HEK293 (cell line): ENCODE results near the gene MBNL2.

Source experiments
- CTCF ChIA-PET: fragments of 350-600 bp; formaldehyde crosslinking; extraction: SDS; loops from one replicate; lab custom pipeline; 2021; ENCODE audit warnings: antibody characterized with exemption; lab: Yijun Ruan, JAX
- POLR2A ChIA-PET: fragments of 300-600 bp; formaldehyde crosslinking; extraction: SDS; loops from one replicate; lab custom pipeline; 2020; ENCODE audit warnings: antibody characterized with exemption, inconsistent platforms; lab: Yijun Ruan, JAX
- H3K27ac ChIP-seq: fragments of 200-500 bp; sonication (Bioruptor generic); 2 replicates; pipeline ENCODE4 v1.5.1; 2014; ENCODE audit warnings: low read depth, low read length, control low read depth, inconsistent platforms; ENCODE audit errors: extremely low read depth
- H3K36me3 ChIP-seq, 2 experiments: fragments of 200-500 bp in 1 of 2; sonication (Bioruptor generic) in 1 of 2; 1 replicate in 1 of 2; 2 replicates in 1 of 2; pipeline ENCODE4 v1.5.1; 2014 to 2017; ENCODE audit warnings: inconsistent platforms in 2 of 2, low read length in 2 of 2; ENCODE audit not compliant: control insufficient read depth in 2 of 2, insufficient read depth in 1 of 2
- H3K4me1 ChIP-seq: fragments of 200-500 bp; sonication (Bioruptor generic); 2 replicates; pipeline ENCODE4 v1.5.1; 2014; ENCODE audit warnings: mild to moderate bottlenecking, low read length, inconsistent platforms; ENCODE audit not compliant: control insufficient read depth, insufficient read depth
- H3K4me3 ChIP-seq: 2 replicates; pipeline ENCODE4 v1.5.1; 2011; ENCODE audit warnings: low read depth, mild to moderate bottlenecking, control low read depth, low read length, moderate library complexity
- H3K9me3 ChIP-seq: fragments of 200-500 bp; sonication (Bioruptor generic); 2 replicates; pipeline ENCODE4 v1.5.1; 2014; ENCODE audit warnings: low read depth, low read length, inconsistent platforms; ENCODE audit not compliant: control insufficient read depth, insufficient read depth
- KLF10 ChIP-seq: fragments of 450-650 bp; IDR thresholded peaks from 2 replicates; pipeline ENCODE4 v1.5.1; 2018; ENCODE audit warnings: missing biosample characterization, mild to moderate bottlenecking, missing genetic modification characterization
- KLF8 ChIP-seq: fragments of 450-650 bp; formaldehyde crosslinking; IDR thresholded peaks from 2 replicates; pipeline ENCODE4 v1.5.1; 2016; ENCODE audit warnings: missing biosample characterization, missing genetic modification characterization
- OVOL3 ChIP-seq: fragments of 450-650 bp; formaldehyde crosslinking; IDR thresholded peaks from 2 replicates; pipeline ENCODE4 v1.5.1; 2016; ENCODE audit warnings: missing biosample characterization, missing genetic modification characterization
- SCRT2 ChIP-seq: fragments of 450-650 bp; formaldehyde crosslinking; IDR thresholded peaks from 2 replicates; pipeline ENCODE4 v1.5.1; 2016; ENCODE audit warnings: missing biosample characterization, missing genetic modification characterization
- WT1 ChIP-seq: fragments of 450-650 bp; formaldehyde crosslinking; IDR thresholded peaks from 2 replicates; pipeline ENCODE4 v1.5.1; 2016; ENCODE audit warnings: missing biosample characterization, missing genetic modification characterization
- YY1 ChIP-seq: fragments of 450-650 bp; formaldehyde crosslinking; IDR thresholded peaks from 2 replicates; pipeline ENCODE4 v1.5.1; 2018; ENCODE audit warnings: missing biosample characterization, missing genetic modification characterization
- ZFHX2 ChIP-seq: fragments of 450-650 bp; formaldehyde crosslinking; conservative IDR thresholded peaks from 2 replicates; pipeline ENCODE4 v1.5.1; 2016; ENCODE audit warnings: missing biosample characterization, missing genetic modification characterization
- ZNF121 ChIP-seq: fragments of 450-650 bp; formaldehyde crosslinking; IDR thresholded peaks from 2 replicates; pipeline ENCODE4 v1.5.1; 2016; ENCODE audit warnings: missing biosample characterization, missing genetic modification characterization
- ZNF155 ChIP-seq: fragments of 450-650 bp; formaldehyde crosslinking; IDR thresholded peaks from 2 replicates; pipeline ENCODE4 v1.5.1; 2016; ENCODE audit warnings: missing biosample characterization, missing genetic modification characterization
- ZNF169 ChIP-seq: fragments of 450-650 bp; formaldehyde crosslinking; IDR thresholded peaks from 2 replicates; pipeline ENCODE4 v1.5.1; 2016; ENCODE audit warnings: missing biosample characterization, missing genetic modification characterization
- ZNF311 ChIP-seq: fragments of 450-650 bp; formaldehyde crosslinking; IDR thresholded peaks from 2 replicates; pipeline ENCODE4 v1.5.1; 2017; ENCODE audit warnings: missing biosample characterization, missing genetic modification characterization, borderline replicate concordance
- ZNF426 ChIP-seq: fragments of 450-650 bp; formaldehyde crosslinking; IDR thresholded peaks from 2 replicates; pipeline ENCODE4 v1.5.1; 2017; ENCODE audit warnings: missing biosample characterization, missing genetic modification characterization, mild to moderate bottlenecking, inconsistent platforms, moderate library complexity
- ZNF521 ChIP-seq: fragments of 450-650 bp; formaldehyde crosslinking; IDR thresholded peaks from 2 replicates; pipeline ENCODE4 v1.5.1; 2017; ENCODE audit warnings: missing biosample characterization, mild to moderate bottlenecking, missing genetic modification characterization
- ZNF629 ChIP-seq: fragments of 450-650 bp; formaldehyde crosslinking; IDR thresholded peaks from 2 replicates; pipeline ENCODE4 v1.5.1; 2017; ENCODE audit warnings: missing biosample characterization, missing genetic modification characterization
- ZNF677 ChIP-seq: fragments of 450-650 bp; IDR thresholded peaks from 2 replicates; pipeline ENCODE4 v1.5.0; 2018; ENCODE audit warnings: missing biosample characterization, mild to moderate bottlenecking, missing genetic modification characterization, moderate library complexity
- ZNF785 ChIP-seq: fragments of 450-650 bp; formaldehyde crosslinking; IDR thresholded peaks from 2 replicates; pipeline ENCODE4 v1.5.1; 2016; ENCODE audit warnings: missing biosample characterization, missing genetic modification characterization
- ZSCAN23 ChIP-seq: fragments of 450-650 bp; formaldehyde crosslinking; IDR thresholded peaks from 2 replicates; pipeline ENCODE4 v1.5.1; 2016; ENCODE audit warnings: missing biosample characterization, missing genetic modification characterization
- TF ChIP-seq, protein P1 (sequence below): fragments of 450-650 bp; formaldehyde crosslinking; IDR thresholded peaks from 2 replicates; pipeline ENCODE4 v1.5.1; 2016; ENCODE audit warnings: missing biosample characterization, missing genetic modification characterization
- TF ChIP-seq, protein P2 (sequence below): fragments of 450-650 bp; IDR thresholded peaks from 2 replicates; pipeline ENCODE4 v1.5.1; 2018; ENCODE audit warnings: missing biosample characterization, mild to moderate bottlenecking, missing genetic modification characterization
- TF ChIP-seq, protein P3 (sequence below): IDR thresholded peaks from 2 replicates; pipeline ENCODE4 v1.6.1; 2011; ENCODE audit warnings: mild to moderate bottlenecking, low read depth, low read length, borderline replicate concordance

Gene MBNL2

DNA sequence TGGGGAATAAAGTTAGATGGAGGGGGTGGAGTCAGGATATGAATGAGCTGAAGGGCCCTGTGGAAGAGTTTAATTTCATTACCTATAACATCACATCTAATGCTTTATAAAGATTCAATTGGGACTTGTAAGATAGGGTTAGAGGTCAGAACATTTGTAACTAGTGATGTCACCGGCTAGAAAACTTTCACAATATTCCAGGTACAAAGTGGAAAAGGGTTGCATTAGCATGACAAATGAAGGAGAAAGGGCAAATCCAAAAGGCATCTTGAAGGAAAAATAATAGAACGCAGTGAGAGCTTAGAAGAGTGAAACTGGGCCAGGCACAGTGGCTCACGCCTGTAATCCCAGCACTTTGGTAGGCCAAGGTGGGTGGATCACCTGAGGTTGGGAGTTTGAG, 7.6 kb downstream of the MBNL2 start:
- H3K27ac ChIP-seq = no peak overlapping the region
- H3K4me3 ChIP-seq = no peak overlapping the region
- H3K4me1 ChIP-seq = peaks cover 9% of the 10 kb centered on the region
- H3K36me3 ChIP-seq = no peaks in the 10 kb centered on the region
- POLR2A ChIA-PET = interaction anchor here (0.6 kb wide), 1 partner anchor 99 kb away, joined by 3 read pairs; no protein-coding TSS in a partner anchor
- no peaks in the 10 kb centered on the region for H3K9me3 ChIP-seq
- CTCF ChIA-PET = interaction anchor here (0.7 to 1.1 kb wide), 2 partner anchors 119 to 908 kb away, joined by 3 to 4 read pairs; no protein-coding TSS in a partner anchor
- TF ChIP-seq ZNF426 (tag by site-specific recombination) (no peak), ZNF169 (tag by site-specific recombination) (no peak)

DNA sequence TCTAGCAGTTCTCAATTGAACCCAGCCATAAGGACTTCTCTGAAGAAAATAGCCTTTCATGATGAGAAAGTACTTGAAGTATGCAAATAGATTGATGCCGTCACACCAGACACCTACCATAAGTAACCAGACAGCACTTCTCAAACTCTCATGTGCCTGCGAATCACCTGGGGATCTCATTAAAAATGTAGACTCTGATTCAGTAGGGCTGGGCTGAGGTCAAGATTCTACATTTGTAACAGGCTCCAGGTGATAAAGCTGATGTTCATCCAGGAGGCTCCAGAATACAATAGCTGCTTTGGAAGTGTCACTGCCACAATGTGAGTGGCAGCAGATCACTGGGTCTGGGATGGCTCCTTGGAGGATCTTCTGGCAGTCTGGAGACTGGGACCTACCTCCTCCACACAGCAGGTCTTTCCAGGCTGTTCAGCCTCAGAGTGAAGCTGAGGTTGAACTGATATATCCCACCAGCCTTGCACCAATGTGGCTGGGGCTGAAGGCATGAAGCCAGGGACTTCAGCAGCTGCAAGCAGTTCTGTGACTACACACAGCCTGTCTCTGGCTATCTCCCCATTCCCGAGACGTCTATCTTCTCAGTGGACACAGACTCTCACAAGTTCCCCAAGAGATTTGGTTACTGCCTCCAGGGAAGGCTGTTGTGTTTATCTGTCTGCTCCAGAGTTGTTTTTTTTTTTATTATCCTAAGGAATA, 9.1 kb downstream of the MBNL2 start:
- ChIA-PET CTCF (interaction anchor here (1.1 to 1.5 kb wide), 2 partner anchors 121 to 213 kb away, joined by 3 to 5 read pairs; no protein-coding TSS in a partner anchor), POLR2A (no interaction called here)
- Histone ChIP-seq H3K4me3 (no peak overlapping the region), H3K27ac (no peak overlapping the region), H3K9me3 (no peaks in the 10 kb centered on the region), H3K4me1 (peaks cover 7% of the 10 kb centered on the region), H3K36me3 (no peaks in the 10 kb centered on the region)
- TF ChIP-seq ZNF521 (tag by site-specific recombination) (no peak), YY1 (tag by site-specific recombination) (no peak), KLF10 (tag by site-specific recombination) (no peak), ZNF155 (tag by site-specific recombination) (no peak)

DNA sequence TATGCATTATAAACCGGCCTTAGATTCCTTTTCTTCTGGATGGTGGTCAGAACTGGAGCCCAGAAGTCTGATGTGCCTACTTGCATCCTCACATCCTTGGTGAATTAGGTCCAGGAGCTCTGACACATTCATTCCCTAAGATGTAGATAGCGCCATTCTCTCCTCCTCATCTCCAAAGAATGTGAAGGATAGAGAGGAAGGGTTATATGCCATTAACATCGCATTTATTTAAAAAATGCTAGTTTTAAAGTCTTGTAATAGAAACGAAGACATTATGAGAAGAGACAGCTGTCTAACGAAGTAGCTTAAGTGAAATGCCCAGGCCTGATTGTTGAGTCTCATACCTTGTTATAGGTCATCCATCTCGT, 9.7 kb downstream of the MBNL2 start:
- POLR2A ChIA-PET = no interaction called here
- H3K36me3 ChIP-seq = no peaks in the 10 kb centered on the region
- H3K4me1 ChIP-seq = peaks cover 5% of the 10 kb centered on the region; the same call in 1 of the 2 replicates

DNA sequence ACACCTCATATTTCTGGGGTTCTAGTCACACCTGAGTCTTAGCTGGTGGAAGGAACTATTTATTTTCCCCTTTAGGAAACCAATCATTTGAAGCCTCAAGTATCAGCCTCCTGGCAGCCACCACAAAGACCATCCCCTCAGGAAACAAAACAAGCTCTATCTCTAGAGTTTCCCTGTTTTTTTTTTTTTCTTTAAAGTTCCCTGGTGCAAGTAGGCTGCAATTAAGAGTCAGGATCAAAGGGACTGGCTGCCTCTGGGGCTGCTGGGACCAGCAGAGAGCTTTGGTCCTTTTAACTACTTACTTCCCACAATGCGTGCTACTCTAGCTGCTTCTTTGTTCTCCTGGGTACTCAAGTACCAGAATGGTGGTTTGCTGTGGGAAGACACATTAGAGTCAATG, 11.4 kb downstream of the MBNL2 start:
- H3K36me3 ChIP-seq = no peaks in the 10 kb centered on the region
- POLR2A ChIA-PET = no interaction called here
- H3K4me3 ChIP-seq = no peak overlapping the region
- no peak overlapping the region for H3K27ac ChIP-seq
- TF ChIP-seq ZSCAN23 (tag by site-specific recombination) (no peak), SCRT2 (tag by site-specific recombination) (no peak), ZFHX2 (tag by site-specific recombination) (no peak), ZNF629 (tag by site-specific recombination) (no peak), ZNF121 (tag by site-specific recombination) (no peak), ZNF155 (tag by site-specific recombination) (no peak), ZNF785 (no peak), ZNF311 (tag by site-specific recombination) (no peak), ZNF677 (tag by site-specific recombination) (no peak), OVOL3 (tag by site-specific recombination) (no peak), KLF8 (tag by site-specific recombination) (no peak), YY1 (tag by site-specific recombination) (no peak), WT1 (tag by site-specific recombination) (no peak)
- TF ChIP-seq, protein P1, sequence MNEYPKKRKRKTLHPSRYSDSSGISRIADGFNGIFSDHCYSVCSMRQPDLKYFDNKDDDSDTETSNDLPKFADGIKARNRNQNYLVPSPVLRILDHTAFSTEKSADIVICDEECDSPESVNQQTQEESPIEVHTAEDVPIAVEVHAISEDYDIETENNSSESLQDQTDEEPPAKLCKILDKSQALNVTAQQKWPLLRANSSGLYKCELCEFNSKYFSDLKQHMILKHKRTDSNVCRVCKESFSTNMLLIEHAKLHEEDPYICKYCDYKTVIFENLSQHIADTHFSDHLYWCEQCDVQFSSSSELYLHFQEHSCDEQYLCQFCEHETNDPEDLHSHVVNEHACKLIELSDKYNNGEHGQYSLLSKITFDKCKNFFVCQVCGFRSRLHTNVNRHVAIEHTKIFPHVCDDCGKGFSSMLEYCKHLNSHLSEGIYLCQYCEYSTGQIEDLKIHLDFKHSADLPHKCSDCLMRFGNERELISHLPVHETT (tag by site-specific recombination) = no peak
- TF ChIP-seq, protein P2, sequence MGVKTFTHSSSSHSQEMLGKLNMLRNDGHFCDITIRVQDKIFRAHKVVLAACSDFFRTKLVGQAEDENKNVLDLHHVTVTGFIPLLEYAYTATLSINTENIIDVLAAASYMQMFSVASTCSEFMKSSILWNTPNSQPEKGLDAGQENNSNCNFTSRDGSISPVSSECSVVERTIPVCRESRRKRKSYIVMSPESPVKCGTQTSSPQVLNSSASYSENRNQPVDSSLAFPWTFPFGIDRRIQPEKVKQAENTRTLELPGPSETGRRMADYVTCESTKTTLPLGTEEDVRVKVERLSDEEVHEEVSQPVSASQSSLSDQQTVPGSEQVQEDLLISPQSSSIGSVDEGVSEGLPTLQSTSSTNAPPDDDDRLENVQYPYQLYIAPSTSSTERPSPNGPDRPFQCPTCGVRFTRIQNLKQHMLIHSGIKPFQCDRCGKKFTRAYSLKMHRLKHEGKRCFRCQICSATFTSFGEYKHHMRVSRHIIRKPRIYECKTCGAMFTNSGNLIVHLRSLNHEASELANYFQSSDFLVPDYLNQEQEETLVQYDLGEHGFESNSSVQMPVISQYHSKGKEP = no peak
- TF ChIP-seq, protein P3, sequence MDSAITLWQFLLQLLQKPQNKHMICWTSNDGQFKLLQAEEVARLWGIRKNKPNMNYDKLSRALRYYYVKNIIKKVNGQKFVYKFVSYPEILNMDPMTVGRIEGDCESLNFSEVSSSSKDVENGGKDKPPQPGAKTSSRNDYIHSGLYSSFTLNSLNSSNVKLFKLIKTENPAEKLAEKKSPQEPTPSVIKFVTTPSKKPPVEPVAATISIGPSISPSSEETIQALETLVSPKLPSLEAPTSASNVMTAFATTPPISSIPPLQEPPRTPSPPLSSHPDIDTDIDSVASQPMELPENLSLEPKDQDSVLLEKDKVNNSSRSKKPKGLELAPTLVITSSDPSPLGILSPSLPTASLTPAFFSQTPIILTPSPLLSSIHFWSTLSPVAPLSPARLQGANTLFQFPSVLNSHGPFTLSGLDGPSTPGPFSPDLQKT = no peak
- H3K4me1 ChIP-seq = no peaks in the 10 kb centered on the region
- CTCF ChIA-PET = no interaction called here
- no peaks in the 10 kb centered on the region for H3K9me3 ChIP-seq

More for the DNA sequence above, 9.7 kb downstream of the MBNL2 start:
- no peak overlapping the region for H3K4me3 ChIP-seq
- TF ChIP-seq KLF8 (tag by site-specific recombination) = no peak
- TF ChIP-seq, all 188 proteins: peak for 0
- Histone ChIP-seq H3K27ac (no peak overlapping the region), H3K9me3 (no peaks in the 10 kb centered on the region)
- CTCF ChIA-PET = interaction anchor here (1.1 to 1.5 kb wide), 2 partner anchors 122 to 214 kb away, joined by 3 to 5 read pairs; no protein-coding TSS in a partner anchor
